GM18907 (cell line): ENCODE measurements around the gene DEPP1.

ENCODE experiments used
- ATAC-seq: cut with Tn5 transposase; IDR thresholded peaks from one replicate; pipeline ENCODE4 v1.9.1; 2021; ENCODE audit warnings: mild to moderate bottlenecking, moderate library complexity; ENCODE audit not compliant: unreplicated experiment

The DEPP1 gene

GRCh38 chr10:44956226-44956625 is 22.4 kb downstream of the DEPP1 start:
- ATAC-seq = no peak

GRCh38 chr10:44955413-44956070 is 23.1 kb downstream of the DEPP1 start:
- ATAC-seq = no peak

- ATAC-seq = no peak
These were observed 23.6 kb downstream of the DEPP1 start for GRCh38 chr10:44954962-44955361.

DNA sequence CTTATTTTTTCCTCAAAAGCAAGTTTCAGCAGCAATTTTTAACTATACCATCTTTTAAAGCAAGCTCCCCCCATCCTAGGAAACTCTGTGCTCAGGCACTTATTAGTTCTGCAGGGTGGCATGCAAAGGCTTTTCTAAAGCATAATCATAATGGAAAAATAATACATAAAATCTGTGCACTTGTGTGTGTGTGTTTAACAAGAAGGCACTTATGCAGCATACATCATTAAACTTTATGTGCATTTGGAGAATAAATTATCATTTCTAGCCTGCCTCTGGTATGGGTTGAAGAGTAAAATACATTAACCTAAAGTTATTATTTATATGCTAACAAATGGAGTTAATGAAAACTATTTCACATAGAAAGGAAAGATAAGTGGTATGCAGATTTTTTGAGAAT is 24.6 kb downstream of the DEPP1 start:
- ATAC-seq = no peak

DNA sequence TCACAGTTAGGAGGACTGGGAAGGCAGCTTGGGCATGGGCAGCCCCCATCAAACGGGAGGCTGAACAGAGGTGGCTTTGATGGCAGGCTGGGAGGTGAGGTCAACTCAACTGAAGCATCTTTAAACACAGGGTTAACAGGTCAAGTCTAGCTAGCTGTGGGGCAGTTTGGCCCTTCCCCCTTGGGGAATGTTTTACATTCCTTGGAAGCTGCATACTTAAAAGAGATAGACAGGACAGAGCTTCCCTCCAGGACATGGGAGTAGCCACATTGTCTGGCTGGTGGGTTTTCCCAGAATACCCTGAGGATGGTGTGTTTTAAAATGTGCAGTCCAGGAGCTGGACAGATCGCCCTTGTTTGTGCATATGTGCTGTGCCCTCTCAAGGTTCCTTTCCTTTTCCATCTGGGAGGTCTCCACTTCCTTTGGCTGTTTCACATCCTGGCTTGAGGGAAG is 25.8 kb downstream of the DEPP1 start:
- ATAC-seq = no peak

DNA sequence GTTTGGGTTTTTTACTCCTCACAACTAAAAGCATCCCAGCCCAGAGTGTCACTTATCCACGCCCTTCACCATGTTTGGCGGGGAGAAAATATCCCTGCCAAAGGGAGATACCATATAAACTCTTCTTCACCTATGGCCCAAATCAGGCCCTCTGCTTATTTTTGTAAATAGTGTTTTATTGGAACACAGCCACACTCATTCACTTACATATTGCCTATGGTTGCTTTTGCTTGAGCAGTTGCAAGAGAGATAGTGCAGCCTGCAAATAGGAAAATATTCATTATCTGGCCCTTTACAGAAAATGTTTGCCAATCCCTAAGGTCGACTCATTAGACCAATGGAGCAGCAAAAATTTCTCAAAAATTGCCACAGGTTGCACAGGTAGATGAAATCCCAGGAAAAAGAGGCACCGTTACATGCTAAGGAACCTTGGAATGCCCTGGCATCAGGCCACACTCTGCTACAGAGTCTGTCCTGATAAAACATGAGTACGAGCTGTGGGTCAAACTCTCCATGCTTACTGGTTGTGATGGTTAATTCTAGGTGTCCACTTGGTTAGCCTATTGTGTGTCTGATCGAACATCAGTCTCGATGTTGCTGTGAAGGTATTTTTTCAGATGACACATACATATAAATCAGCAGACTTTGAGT is 26.9 kb downstream of the DEPP1 start:
- no peak for ATAC-seq

GRCh38 chr10:44950326-44951225 is 28.0 kb downstream of the DEPP1 start:
- ATAC-seq = no peak

GRCh38 chr10:44949915-44950314 is 28.7 kb downstream of the DEPP1 start:
- ATAC-seq = no peak

GRCh38 chr10:44949127-44949802 is 29.3 kb downstream of the DEPP1 start:
- no peak for ATAC-seq

DNA sequence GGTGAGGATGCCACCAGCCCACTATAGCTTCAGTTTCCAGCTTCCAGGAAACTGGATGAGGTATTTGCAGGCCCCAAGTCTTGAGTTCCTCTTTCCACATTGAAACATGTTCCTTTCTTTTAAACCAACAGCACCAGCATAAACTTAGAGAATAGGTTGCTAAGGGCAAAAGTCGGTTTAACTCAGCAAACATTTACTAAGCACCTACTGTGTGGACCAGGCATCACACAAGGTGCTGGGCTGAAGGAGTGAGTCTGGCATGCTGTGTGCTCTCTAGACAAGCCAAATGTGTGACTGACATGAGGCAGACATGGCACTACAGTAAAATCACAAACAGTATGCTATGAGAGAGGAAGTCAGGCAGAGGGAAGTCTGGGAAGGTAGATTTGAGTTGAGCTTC is 30.0 kb downstream of the DEPP1 start:
- ATAC-seq = no peak

DNA sequence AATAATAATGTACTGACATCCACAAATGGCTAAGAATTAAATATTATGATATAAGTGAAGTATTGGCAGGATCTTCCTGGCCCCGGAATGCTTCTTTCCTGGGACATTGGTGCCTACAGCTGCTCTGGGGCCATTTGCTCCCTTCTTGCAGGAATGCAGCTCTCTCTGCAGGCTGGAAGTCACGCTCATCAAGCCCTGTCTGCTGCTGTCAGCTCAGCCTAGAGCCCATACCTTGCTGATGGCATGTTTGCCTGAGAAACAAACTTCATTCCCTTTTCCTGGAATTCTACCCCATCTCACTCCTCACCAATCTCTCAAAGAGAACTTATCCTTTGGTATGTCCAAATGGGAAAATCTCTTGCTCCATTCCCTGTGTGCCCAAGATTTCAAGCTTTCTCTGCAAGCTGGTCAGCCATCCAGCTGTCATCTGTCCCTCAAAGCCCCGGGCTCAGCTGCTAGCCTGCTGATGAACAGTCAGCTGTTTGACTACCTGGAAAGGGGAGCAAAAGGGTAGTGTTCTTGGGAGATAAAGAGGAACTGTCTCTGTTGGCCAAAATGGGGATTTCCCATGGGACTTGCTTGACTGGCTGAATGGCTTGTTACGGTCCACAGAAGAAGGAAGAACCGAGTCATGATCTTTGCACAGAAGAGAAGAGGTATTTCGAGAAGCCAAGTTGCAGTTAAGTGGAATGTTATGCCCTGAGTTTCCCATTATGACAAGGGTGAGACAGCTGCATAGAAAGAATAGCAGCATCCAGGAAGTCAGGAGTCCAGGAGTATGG is 31.0 kb downstream of the DEPP1 start:
- peak; percentile 74 for ATAC-seq

- no peak for ATAC-seq
These were observed 32.4 kb downstream of the DEPP1 start for GRCh38 chr10:44946205-44946604.

- no peak for ATAC-seq
These were observed 34.3 kb downstream of the DEPP1 start for GRCh38 chr10:44944354-44944753.

DNA sequence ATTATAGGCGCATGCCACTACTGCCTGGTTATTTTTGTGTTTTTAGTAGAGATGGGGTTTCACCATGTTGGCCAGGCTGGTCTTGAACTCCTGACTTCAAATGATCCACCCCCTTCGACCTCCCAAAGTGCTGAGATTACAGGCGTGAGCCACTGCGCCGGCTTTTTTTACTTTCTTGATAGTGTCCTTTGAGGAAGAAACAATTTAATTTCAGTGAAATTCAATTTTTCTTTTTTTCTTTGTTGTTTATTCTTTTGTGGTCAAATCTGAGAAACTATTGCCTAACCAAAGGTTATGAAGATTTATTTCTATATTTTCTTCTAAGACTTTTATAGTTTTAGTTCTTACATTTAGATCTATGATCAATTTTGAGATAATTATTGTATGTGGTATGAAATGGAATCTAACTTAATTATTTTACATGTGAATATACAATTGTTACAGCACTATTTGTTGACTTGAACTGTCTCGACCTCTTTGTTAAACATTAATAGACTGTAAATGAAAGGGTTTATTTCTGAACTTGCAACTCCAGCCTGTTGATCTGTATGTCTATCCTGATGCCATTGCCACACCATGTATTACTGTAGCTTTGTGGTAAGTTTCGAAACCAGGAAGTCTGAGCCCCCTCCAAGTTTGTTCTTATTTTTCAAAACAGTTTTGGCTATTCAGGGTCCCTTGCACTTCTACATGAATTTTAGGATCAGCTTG is 38.8 kb downstream of the DEPP1 start:
- ATAC-seq = no peak

DNA sequence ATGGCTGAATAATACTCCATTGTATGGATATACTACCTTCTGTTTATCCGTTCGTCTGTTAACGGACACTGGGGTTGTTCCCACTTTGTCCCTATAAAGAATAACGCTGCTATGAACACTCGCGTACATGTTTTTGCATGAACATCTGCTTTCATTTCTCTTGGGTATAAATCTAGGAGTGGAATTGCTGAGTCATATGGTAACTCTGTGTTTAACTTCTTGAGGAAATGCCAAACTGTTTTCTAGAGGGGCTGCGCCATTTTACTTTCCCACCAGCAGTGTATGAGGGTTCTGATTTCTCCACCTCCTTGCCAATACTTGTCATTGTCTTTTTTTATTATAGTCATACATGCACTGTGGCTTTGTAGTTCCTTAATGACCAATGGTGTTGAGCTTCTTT is 39.7 kb downstream of the DEPP1 start:
- ATAC-seq = no peak

DNA sequence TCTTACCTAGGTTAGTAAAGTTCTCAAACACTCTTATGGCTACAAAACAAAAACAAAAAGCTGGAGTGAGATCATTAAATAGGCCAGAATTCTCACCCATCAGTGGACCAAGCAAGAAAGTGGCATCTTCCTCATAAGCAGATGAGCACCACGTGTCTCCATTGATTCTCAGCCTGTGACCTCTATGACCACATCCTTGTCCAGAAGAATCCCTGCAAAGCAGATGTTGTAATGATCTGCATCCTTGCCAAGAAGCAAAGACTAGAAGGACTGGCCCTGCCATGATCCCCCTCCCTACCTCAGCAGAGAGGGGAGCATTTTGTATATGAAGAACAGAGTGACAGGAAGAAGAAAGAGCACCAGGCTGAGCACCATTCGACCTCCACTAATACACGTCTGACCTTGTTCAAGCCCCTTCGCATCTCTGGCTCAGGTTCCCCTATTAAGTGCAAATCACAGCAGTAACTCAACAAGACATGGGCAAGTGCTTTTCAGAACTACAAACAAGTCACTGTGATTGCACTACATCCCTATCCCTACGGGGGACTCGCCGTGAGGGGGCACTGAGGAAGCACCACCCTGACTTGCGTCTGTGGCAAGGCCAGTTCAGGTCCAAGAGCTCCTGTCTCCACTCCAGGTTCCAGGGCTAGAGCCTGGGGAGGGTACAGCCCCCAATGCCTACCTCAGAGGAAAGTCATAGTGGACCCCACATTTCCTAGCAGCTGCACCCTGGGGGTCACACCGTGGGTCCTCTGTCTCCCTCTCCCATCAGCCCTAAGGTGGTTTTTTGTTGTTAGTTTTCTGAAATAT is 41.2 kb downstream of the DEPP1 start:
- no peak for ATAC-seq

GRCh38 chr10:44936314-44936975 is 42.2 kb downstream of the DEPP1 start:
- no peak for ATAC-seq

DNA sequence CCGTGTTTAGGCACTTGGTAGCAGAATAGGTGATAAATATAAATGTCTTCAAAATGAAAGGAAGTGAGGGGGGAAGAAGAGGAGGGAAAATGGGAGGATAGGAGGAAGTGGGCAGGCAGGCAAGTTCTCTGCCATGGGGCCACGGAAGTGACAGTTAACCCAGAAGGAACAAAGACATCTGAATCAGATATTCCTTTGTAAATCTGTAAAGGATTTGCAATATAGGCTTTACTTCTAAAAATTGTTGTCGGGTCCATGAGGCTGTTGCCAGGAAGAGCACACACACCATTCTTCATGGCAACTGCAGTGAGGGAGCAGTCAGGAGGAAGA is 42.7 kb downstream of the DEPP1 start:
- ATAC-seq = no peak
